Measurements from ENCODE around the gene GNL3L. TPM values are rescaled to one million over a fixed set of nuclear protein-coding genes. Genes with fewer than 3 reads are reported as not detected.

Gene GNL3L
- total RNA-seq, 1 donor from 2014 or later, result 43.7 TPM

DNA sequence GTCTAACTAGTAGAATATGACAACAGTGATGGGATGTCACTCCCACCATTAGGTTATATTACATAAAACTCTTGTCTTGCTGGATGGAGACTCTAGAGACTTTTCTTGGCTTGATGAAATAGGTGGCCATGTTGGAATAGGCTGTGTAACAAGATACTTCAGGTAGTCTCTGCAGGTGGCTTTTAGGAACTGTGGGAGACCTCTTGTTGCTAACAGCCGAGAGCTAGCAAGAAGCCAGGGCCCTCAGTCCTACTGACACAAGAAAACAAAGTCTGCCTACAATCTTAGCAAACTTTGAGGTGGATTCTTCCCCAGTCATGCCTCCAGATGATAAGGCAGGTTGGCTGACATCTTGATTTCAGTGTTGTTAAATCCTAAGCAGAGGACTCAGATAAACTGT lies 72.5 kb downstream of the GNL3L start:
- Mint-ChIP-seq H3K27me3 (no peaks in the 10 kb centered on the region), H3K36me3 (ENCODE audit: insufficient read depth) (no peaks in the 10 kb centered on the region), H3K9me3 (ENCODE audit: low read depth) (peaks cover 11% of the 10 kb centered on the region), H3K4me3 (ENCODE audit: low read depth) (no peak overlapping the region), H3K27ac (no peak overlapping the region), H3K4me1 (ENCODE audit: low read depth) (no peaks in the 10 kb centered on the region)
- TF ChIP-seq, protein P1, sequence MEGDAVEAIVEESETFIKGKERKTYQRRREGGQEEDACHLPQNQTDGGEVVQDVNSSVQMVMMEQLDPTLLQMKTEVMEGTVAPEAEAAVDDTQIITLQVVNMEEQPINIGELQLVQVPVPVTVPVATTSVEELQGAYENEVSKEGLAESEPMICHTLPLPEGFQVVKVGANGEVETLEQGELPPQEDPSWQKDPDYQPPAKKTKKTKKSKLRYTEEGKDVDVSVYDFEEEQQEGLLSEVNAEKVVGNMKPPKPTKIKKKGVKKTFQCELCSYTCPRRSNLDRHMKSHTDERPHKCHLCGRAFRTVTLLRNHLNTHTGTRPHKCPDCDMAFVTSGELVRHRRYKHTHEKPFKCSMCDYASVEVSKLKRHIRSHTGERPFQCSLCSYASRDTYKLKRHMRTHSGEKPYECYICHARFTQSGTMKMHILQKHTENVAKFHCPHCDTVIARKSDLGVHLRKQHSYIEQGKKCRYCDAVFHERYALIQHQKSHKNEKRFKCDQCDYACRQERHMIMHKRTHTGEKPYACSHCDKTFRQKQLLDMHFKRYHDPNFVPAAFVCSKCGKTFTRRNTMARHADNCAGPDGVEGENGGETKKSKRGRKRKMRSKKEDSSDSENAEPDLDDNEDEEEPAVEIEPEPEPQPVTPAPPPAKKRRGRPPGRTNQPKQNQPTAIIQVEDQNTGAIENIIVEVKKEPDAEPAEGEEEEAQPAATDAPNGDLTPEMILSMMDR (IDR thresholded peaks at IDR 0.05; ENCODE audit: unreplicated experiment), result no peak
- DNase-seq (ENCODE audit: low spot score, unreplicated experiment), result no peak

Other genes starting within 250 kb of the GNL3L start
- 22.6 and 22.9 TPM in 2 replicates for gene WNK3, start 172.2 kb upstream of the GNL3L start, total RNA-seq
- gene TSR2, start 89.8 kb upstream of the GNL3L start, total RNA-seq, result 30.6 and 31.5 TPM in 2 replicates
- 23.6 and 24.7 TPM in 2 replicates for gene FGD1, start 34.0 kb upstream of the GNL3L start, total RNA-seq